GM08714 (cell line): Measurements from ENCODE around the gene PRRX1.

Experiments
- H3K4me3 ChIP-seq: fragments of 200-500 bp; sonication (Bioruptor generic); 2 replicates; pipeline ENCODE4 v1.5.1; 2014; ENCODE audit warnings: mild to moderate bottlenecking, low read length, inconsistent platforms
- ZNF274 ChIP-seq: IDR thresholded peaks from 2 replicates; pipeline ENCODE4 v1.6.1; 2012; ENCODE audit warnings: mild to moderate bottlenecking, low read depth, low read length

The PRRX1 gene

GRCh38 chr1:170687621-170688020 is 23.7 kb downstream of the PRRX1 start:
- no peak overlapping the region for H3K4me3 ChIP-seq
- no peak for TF ChIP-seq ZNF274

DNA sequence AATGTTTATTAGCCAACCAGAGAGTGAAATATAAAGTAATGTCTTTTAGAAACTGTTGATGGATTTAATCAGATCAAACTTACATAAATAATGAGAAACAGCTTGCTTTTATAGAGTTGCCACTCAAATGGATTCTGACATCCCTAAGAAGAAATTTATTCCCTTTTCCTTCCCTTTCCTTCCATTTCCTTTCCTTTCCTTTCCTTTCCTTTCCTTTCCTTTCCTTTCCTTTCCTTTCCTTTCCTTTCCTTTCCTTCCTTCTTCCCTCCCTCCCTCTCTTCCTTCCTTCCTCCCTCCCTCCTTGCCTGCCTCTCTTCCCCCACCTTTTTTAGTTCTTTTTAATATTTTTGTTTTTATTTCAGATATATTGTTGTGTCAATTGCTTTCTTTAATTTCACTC is 27.3 kb downstream of the PRRX1 start:
- TF ChIP-seq ZNF274 = no peak
- H3K4me3 ChIP-seq = no peak overlapping the region

- no peak overlapping the region for H3K4me3 ChIP-seq
- no peak for TF ChIP-seq ZNF274
These were observed 29.1 kb downstream of the PRRX1 start for GRCh38 chr1:170692866-170693575.

- TF ChIP-seq ZNF274 = no peak
- H3K4me3 ChIP-seq = no peak overlapping the region
These were observed 30.4 kb downstream of the PRRX1 start for GRCh38 chr1:170694172-170694926.

GRCh38 chr1:170695955-170696590 is 32.1 kb downstream of the PRRX1 start:
- no peak overlapping the region for H3K4me3 ChIP-seq

DNA sequence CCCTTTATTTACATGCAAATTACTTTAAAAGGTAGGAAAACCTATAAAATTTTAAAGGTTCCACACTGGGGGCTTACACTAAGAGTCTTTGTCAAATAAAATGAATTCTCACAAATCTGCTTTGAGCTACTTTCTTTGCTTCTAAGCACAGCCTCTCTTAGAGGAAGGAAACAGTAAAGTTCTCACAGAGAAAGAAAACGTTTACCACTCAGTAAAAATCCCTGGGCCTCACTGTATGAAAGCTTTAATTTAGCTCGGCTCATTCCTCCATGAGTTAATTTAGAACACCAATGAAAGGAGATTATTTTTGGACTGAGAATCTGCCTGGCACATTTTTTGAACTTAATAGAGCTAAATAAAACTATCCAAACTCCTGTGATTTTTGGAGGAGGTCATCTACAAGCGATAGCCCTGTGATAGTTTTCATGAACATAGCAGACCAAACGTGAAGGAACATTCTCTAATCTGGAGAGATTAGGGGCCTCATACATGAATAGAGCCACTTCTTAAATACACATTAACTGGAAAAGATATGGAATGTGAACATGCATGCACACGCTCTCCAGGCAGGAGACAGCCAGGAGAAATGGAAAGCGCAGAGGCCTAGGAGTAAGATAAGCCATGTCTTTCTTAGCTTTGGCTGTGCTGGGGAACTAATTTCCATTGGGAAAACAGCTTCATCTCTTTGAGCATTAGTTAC is 32.8 kb downstream of the PRRX1 start:
- TF ChIP-seq ZNF274 = no peak
- H3K4me3 ChIP-seq = no peak overlapping the region

More at GRCh38 chr1:170695955-170696590, 32.1 kb downstream of the PRRX1 start:
- no peak for TF ChIP-seq ZNF274

GRCh38 chr1:170697316-170697715 is 33.4 kb downstream of the PRRX1 start:
- no peak overlapping the region for H3K4me3 ChIP-seq
- TF ChIP-seq ZNF274 = no peak

DNA sequence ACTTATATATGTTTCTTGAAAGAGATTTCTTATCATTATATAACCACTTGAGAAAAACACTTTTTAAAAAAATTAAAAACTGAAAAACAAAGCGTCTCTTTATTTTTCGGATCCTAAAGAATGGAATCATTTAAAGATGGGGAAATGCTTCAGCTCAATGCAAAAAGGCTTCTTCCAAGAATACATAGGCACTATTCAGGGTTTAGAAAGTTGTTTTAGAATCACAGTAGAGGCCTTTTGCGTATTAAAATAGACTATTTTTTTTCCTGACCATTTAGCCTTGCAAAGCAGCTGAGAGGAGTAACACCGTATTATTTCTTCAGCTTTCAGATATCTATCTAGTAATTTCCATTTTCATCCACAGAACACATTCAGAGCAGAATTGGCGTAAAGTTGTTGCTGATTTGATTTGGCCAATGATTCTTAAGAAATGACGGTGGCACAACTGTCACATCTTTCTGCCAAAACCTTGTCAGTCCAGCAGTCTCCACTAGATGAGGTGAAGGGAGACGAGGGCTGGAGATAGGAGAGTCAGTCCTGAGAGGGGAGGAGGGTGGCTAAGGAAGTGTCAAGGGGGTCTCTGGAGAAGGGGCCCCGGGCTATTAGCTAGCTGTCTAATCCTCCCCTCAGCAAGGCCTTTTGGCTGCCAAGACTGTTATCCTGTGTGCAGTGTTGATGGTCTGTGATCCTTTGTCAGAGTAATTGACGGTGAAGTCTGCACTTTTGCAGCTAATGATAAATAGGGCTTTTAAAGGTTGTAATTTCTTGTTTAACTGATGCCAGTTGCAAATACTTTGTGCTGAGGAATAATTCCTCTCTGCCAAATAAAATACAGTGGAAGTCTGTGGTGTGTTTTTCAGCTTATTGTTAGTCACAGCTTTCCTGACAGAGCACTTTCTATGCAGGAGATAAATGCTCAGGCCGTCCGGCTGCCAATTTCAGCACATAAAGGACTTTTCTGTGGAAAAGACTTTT is 34.7 kb downstream of the PRRX1 start:
- H3K4me3 ChIP-seq = no peak overlapping the region
- no peak for TF ChIP-seq ZNF274

DNA sequence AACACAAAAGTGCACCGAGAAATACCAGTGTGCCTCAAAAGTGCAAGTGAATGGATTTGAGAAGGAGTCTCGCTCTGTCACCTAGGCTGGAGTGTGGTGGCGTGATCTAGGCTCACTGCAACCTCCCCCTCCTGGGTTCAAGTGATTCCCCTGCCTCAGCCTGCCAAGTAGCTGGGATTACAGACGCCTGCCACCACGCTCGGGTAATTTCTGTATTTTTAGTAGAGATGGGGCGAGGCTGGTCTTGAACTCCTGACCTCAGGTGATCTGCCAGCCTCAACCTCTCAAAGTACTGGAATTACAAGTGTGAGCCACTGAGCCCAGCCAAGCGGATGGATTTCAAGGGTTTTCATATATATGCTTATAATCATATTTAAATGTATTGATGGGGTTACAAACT is 35.8 kb downstream of the PRRX1 start:
- TF ChIP-seq ZNF274 = no peak
- H3K4me3 ChIP-seq = no peak overlapping the region

DNA sequence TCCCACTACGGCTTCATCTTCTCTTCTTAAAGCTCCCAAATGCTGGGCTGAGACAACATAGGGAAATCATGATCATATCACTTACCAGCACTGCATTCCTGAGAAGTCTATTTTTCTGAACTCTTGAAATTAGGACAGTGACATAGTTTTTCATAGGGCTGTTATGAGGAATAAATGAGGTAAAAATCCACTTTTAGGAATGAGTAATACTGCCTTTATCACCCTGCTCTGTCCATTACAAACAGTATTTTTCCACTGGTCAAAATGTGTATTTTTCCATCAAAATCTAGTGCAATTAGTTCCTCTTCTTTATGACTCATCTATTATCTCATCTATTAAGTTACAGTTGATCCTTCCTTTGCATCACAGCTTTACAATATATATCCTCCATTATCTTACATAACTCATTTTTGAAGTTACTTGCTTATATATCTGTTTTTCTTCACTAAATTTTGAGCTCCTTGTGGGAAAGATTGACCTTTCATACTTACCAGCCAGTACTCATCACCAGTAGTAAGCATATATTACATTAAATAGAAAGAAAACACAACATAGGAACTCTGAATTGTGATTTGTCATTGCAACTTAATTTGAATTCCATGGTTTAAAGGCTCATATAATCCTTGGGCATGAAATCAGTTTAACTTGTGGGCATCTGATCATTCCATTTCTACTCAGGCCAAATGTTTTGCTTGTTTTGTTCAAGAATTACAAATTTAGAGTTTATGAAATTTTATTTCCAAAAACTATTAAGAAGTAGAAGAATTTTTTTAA is 37.1 kb downstream of the PRRX1 start:
- no peak overlapping the region for H3K4me3 ChIP-seq
- TF ChIP-seq ZNF274 = no peak

- TF ChIP-seq ZNF274 = no peak
- no peak overlapping the region for H3K4me3 ChIP-seq
These were observed 38.0 kb downstream of the PRRX1 start for GRCh38 chr1:170701962-170702361.

DNA sequence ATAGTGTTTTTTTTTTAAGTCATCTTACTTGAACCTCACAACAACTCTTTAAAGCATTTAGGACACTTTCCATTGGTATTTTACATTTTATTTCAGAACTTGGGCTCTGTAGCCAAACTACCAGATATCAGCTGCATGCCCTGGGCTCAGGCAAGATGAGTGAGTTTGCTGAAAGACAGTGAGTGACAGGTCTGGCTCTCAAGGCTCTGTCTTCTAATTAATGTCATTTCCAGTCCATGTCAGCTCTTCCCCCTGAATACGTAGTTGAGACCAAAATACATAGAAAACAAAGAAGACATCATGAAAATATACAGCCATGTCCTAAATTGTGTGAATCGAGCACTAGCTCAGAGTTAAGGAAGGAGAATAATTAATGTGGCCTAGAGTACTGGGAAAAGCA is 39.7 kb downstream of the PRRX1 start:
- no peak overlapping the region for H3K4me3 ChIP-seq
- TF ChIP-seq ZNF274 = no peak

GRCh38 chr1:170704256-170704655 is 40.3 kb downstream of the PRRX1 start:
- TF ChIP-seq ZNF274 = no peak
- H3K4me3 ChIP-seq = no peak overlapping the region

DNA sequence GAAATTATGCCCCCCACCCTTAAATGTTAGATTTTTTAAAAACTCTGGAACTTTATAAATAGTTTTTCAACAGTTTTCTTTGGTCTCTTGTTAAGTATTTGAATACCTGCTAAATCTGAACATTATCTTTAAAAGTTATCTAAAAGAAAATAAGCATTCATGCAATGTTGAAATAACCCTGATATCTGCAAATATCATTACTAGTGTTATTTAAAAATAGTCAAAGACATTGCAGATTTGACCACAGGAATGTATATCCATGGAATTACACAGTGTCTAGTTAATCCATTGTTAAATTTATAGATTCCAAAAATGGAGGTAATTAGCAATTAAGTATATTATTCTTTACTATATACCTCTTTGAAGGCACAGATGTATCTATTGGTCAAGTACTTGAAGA is 42.0 kb downstream of the PRRX1 start:
- TF ChIP-seq ZNF274 = no peak

More for the DNA sequence above, 42.0 kb downstream of the PRRX1 start:
- H3K4me3 ChIP-seq = no peak overlapping the region
